T-helper 2 cell treated with Interferon-gamma antibody and Interleukin-4, amounts not matched to agents 100 ng/mL and 5 ng/mL, for 36 hours (primary cell): ENCODE data around the gene STAB1. TPM values are rescaled to one million over a fixed set of nuclear protein-coding genes. Genes with fewer than 3 reads are reported as not detected.

Experiments
- intact Hi-C: fragments of 100-400 bp; cut with micrococcal nuclease; formaldehyde crosslinking; loops from one replicate; pipeline ENCODE4 v1.15.1; 2023
- total RNA-seq: library from RNA; stranded (reverse); gene quantifications from 2 replicates; pipeline ENCODE4 v1.2.3, GENCODE V29; 2022

STAB1 gene
- total RNA-seq, 1 donor from 2014 or later: 0.05 TPM

- intact Hi-C loops: no loop called here
Measured at GRCh38 chr3:52502001-52502400, 6.9 kb downstream of the STAB1 start.

DNA sequence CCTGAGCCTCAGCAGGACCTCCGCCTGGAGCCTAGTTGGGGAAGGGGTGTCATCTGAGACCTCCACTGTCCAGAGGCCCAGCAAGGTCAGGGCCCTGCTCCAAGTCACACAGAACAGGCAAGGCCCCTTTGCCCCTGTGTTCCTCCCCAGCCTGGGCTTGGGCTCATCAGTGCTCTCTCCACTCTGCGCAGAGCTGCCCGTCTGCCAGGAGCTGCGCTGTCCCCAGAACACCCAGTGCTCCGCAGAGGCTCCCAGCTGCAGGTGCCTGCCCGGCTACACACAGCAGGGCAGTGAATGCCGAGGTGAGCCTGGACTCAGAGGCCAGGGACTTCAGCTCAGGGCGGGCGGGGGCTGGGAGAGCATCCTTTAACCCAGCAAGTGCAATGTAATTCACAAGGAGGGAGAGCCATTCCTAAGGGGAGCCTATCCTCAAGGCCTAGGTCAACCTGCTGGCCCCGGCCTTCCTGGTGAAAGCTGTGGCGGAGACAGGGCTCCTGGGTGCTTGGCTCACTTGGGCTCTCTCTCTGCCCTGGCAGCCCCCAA lies 7.7 kb downstream of the STAB1 start:
- intact Hi-C loops: no loop called here

DNA sequence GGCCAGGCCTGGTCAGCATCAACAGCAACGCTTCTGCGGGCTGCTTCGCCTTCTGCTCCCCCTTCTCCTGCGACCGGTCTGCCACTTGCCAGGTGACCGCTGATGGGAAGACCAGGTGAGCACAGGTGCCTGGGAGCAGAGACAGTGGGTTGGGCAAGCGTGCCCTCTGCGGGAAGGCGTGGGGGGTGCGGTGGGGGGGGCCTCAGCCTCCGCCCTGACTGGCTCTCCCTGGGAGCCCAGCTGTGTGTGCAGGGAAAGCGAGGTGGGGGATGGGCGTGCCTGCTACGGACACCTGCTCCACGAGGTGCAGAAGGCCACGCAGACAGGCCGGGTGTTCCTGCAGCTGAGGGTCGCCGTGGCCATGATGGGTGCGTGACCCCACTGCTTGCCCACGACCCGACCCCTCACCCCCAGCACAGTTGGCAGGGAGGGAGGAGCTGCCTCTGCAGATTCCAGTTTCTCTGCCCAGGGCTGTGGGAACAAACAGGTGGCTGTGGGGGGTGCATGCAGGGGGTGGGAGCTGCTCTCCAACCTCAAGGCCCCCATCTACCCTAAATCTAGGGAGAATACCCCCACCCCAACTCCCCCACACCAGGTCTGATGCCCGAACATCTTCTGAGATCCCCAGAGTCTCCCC lies 8.8 kb downstream of the STAB1 start:
- intact Hi-C loops: no loop called here

DNA sequence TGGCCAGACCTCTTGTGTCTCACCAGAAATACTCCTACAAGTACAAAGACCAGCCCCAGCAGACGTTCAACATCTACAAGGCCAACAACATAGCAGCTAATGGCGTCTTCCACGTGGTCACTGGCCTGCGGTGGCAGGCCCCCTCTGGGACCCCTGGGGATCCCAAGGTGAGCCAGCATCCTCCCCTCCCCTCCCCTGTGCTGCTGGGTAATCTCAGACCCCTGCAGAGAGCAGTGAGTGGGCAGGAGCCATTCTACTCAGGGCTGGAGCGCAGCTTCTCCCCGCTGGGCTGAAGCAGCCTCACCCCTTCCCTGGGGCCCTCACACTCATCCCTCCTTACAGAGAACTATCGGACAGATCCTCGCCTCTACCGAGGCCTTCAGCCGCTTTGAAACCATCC lies 9.8 kb downstream of the STAB1 start:
- intact Hi-C loops: no loop called here

DNA sequence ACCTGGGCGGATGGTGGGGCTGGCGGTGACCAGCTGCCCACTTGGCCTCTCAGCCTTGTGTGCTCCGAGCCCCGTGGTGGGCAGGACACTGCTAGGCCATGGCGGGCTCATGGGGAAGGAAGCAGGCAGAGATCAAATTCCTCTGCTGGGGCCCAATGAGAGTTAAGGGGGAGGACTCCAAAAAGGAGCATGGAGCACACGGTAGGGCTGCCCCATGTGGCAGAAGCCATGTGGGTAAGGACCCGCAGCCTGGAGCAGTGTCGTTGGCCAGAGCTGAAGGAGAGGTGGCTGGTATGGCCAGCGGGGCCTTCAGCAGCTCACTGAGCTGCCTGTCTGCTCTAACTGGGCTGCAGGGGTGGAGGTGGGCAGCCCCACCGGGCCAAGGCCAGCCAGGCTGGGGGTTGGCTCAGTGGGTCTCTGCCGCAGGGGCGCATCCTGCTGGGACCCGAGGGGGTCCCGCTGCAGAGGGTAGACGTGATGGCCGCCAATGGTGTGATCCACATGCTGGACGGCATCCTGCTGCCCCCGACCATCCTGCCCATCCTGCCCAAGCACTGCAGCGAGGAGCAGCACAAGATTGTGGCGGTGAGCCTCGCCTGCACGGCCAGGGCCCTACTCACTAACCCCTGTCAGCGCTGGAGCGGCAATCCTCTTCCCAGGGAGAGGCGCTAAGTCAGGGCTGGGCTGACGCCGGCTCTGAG lies 11.3 kb downstream of the STAB1 start:
- intact Hi-C loops: no loop called here

- intact Hi-C loops: no loop called here
Measured at GRCh38 chr3:52507359-52507758, 12.2 kb downstream of the STAB1 start.

DNA sequence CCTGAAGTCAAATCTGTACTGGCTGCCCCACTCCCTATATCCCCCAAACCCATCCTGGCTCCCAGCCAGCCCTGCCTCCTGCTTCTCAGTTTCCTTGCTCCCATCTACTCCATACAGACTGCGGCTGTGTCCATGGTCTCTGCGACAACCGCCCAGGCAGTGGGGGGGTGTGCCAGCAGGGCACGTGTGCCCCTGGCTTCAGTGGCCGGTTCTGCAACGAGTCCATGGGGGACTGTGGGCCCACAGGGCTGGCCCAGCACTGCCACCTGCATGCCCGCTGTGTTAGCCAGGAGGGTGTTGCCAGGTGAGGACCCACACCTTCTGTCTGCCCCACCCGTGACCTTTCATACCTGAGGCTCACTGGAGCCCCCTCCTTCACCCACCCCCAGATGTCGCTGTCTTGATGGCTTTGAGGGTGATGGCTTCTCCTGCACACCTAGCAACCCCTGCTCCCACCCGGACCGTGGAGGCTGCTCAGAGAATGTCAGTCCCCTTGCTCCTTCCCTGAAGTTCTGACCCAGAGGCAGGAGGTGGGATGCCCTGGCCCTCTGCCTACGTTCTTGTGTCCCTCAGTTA lies 14.7 kb downstream of the STAB1 start:
- intact Hi-C loops: no loop called here

DNA sequence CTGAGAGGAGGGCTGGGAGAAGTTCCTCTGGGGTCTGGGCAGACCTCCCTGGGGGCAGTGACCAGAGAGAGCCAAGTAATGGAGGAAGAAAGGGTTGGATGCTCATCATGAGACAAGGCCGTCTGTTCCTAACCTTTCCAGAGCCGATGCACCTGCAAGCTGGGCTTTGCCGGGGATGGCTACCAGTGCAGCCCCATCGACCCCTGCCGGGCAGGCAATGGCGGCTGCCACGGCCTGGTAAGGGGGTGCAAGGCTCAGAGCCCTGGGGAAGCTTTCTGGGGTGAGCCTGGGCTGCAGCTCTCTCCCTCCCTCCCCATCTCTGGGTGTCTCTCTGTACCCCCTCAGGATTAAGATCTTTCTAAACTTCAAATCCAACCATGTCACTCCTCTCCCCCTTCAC lies 16.4 kb downstream of the STAB1 start:
- intact Hi-C loops: no loop called here

- intact Hi-C loops: no loop called here
Measured at GRCh38 chr3:52512105-52512504, 17.0 kb downstream of the STAB1 start.

DNA sequence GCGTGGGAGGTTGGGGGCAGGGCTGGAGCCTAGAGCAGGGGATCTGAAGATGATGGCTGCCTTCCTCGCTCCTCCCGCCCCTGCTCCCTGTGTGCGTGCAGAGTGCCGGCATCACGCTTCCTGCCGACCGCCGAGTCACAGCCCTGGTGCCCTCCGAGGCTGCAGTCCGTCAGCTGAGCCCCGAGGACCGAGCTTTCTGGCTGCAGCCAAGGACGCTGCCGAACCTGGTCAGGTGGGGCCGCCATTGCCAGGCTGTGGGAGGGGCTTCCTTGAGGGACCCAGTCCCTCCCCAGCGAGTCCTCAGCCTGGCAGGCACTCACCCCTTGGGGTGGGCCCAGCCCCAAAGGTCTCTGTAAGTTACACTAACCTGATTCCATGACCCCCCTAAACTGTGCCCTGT lies 17.6 kb downstream of the STAB1 start:
- intact Hi-C loops: no loop called here

DNA sequence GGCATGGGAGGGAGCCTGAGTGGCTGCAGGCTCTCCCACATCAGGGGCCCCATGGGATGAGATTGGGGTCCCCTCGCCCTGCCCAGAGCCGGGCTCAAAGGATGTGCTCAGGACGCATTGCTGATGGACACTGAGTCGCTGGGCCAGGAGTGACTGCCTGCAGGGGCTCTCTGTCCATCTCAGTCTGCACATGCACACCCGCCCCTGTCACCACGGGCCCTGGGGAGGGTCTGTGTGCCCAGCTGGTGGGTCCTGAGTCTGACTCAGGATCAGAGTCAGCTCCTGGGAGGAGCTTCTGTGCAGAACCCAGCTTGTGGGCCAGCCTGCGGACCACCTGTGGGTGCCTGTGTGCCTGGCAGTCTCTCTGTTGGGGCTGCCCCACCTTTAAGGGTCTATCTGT lies 18.1 kb downstream of the STAB1 start:
- intact Hi-C loops: no loop called here

DNA sequence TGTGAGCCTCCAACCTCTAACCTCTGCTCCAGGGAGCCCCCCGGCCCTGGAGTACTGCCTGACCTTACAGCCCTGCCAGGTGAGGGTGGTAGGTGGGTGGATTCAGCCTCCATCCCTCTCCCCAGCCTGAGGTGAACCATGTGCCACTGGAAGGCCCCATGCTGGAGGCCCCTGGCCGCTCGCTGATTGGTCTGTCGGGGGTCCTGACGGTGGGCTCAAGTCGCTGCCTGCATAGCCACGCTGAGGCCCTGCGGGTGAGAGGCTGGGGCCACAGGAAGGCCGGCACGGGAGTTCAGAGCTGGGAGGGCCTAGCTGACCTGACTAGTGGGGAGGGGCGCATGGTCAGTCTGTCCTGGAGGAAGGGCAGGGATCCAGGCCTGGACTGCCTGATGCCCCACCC lies 19.4 kb downstream of the STAB1 start:
- intact Hi-C loops: no loop called here

DNA sequence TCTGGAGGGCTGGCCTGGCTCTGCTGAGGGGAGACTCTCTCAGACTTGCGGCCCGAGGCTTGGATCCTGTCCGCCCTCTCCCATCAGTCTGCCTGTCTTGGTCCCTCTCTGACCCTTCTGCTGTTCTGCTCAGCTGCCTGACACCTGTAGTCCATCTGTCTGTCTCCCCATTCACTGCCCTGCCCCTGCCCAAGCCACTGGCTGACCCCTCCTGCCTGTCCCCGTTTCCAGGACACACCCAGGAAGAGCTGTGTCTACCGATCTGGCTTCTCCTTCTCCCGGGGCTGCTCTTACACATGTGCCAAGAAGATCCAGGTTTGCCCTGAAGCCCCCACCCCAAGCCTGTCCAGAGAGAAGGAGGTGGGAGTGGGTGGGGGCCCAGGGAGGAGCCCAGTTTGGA lies 20.1 kb downstream of the STAB1 start:
- intact Hi-C loops: no loop called here

DNA sequence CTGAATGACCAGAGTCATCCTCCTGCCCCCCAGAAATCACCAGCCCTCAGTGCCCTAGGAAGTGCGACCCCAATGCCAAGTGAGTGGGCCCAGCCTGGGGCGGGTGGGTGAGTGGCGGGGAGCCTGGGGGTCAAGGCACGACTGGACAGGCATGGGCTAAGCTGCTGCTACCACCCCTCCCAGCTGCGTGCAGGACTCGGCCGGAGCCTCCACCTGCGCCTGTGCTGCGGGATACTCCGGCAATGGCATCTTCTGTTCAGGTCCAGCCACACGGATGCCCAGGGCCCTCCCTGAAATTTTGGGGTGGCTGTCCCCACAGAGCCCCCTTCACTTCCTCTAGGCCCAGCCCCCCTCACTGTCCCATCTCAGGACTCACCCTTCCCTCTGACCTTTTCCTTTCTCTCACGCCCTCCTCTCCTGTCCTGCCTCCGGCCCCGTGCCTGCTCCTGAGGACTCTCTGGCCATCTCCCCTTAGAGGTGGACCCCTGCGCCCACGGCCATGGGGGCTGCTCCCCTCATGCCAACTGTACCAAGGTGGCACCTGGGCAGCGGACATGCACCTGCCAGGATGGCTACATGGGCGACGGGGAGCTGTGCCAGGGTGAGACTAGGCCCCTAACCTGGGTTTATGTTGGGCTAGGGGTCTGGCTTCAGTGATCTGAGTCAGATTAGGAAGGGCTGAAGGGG lies 21.5 kb downstream of the STAB1 start:
- intact Hi-C loops: no loop called here

GRCh38 chr3:52517796-52518722 lies 22.9 kb downstream of the STAB1 start:
- intact Hi-C loops: no loop called here

DNA sequence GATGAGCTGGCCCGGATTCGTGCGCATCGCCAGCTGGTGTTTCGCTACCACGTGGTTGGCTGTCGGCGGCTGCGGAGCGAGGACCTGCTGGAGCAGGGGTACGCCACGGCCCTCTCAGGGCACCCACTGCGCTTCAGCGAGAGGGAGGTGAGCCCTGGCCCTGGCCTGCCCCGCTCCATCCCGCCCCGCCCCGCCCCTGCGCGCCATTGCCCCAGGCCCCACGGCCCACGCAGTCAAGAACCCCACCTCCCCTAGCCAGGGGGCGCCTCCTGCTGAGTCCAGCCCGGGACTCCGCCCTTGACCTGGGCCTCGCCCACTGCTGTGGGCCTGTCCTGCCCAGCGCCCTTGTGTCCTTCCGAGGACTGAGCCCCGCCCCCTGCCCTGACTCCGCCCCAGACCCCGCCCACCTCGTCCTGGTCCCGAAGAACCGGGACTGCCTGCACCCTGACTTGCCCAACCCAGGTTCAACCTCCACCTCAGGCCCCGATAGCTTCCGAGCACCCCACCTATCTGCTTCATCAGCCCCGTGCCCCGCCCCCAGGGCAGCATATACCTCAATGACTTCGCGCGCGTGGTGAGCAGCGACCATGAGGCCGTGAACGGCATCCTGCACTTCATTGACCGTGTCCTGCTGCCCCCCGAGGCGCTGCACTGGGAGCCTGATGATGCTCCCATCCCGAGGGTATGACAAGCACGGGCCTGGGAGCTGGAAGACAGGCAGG lies 23.7 kb downstream of the STAB1 start:
- intact Hi-C loops: no loop called here

GRCh38 chr3:52519445-52520140 lies 24.5 kb downstream of the STAB1 start:
- intact Hi-C loops: no loop called here

DNA sequence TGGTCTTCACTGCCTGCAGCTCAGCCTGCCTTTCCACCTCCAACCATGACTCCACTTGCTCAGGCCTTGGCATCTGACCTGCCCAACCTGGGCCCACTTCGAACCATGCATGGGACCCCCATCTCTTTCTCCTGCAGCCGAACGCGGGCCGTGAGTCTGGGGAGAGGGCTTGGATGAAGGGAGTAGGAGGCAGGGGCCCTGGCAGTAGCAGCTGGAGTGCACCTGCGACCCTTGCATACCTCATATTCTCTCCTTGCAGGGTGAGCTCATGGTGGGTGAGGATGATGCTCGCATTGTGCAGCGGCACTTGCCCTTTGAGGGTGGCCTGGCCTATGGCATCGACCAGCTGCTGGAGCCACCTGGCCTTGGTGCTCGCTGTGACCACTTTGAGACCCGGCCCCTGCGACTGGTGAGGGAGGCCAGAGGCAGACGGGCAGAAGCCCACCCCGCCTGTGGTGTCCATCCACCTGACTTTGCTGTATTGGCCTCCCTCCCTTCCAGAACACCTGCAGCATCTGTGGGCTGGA lies 25.1 kb downstream of the STAB1 start:
- intact Hi-C loops: no loop called here

- intact Hi-C loops: no loop called here
Measured at GRCh38 chr3:52520716-52521487, 25.8 kb downstream of the STAB1 start.
